ENCODE results near the gene SAFB. TPM values are rescaled to one million over a fixed set of nuclear protein-coding genes. Genes with fewer than 3 reads are reported as not detected.

SAFB gene
- total RNA-seq, 1 donor from 2014 or later: 97.1 TPM

DNA sequence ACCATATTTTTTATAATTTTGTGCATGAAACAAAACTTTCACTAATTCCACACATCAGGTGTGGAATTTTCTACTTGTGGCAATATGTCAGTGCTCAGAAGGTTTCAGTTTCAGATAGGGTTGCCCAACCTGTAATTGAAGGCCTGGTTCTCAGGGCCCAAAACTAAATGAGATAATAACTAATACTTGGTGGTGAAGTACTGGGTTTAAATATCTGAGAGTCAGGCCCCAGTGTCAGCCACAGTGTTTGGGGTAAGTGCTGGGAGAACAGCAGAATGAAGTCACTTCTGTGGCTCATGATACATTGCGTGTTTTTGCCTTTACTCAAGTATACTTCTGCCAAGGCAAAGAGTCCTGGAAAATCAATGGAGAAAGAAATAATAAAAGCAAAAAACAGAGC is 5.6 kb downstream of the SAFB start:
- H3K4me1 Mint-ChIP-seq (ENCODE audit: unreplicated experiment): peaks cover 32% of the 10 kb centered on the region
- DNase-seq (ENCODE audit: extremely low spot score, unreplicated experiment): no peak
- H3K27ac Mint-ChIP-seq (ENCODE audit: unreplicated experiment): no peak overlapping the region
- H3K27me3 Mint-ChIP-seq (ENCODE audit: unreplicated experiment): no peaks in the 10 kb centered on the region
- H3K4me3 Mint-ChIP-seq (ENCODE audit: unreplicated experiment): no peak overlapping the region
- no peaks in the 10 kb centered on the region for H3K9me3 Mint-ChIP-seq (ENCODE audit: unreplicated experiment)
- H3K36me3 Mint-ChIP-seq (ENCODE audit: unreplicated experiment): peaks cover 32% of the 10 kb centered on the region
- TF ChIP-seq, protein P1, sequence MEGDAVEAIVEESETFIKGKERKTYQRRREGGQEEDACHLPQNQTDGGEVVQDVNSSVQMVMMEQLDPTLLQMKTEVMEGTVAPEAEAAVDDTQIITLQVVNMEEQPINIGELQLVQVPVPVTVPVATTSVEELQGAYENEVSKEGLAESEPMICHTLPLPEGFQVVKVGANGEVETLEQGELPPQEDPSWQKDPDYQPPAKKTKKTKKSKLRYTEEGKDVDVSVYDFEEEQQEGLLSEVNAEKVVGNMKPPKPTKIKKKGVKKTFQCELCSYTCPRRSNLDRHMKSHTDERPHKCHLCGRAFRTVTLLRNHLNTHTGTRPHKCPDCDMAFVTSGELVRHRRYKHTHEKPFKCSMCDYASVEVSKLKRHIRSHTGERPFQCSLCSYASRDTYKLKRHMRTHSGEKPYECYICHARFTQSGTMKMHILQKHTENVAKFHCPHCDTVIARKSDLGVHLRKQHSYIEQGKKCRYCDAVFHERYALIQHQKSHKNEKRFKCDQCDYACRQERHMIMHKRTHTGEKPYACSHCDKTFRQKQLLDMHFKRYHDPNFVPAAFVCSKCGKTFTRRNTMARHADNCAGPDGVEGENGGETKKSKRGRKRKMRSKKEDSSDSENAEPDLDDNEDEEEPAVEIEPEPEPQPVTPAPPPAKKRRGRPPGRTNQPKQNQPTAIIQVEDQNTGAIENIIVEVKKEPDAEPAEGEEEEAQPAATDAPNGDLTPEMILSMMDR (IDR thresholded peaks at IDR 0.05): no peak

- H3K27me3 Mint-ChIP-seq (ENCODE audit: unreplicated experiment): no peaks in the 10 kb centered on the region
These were observed 6.1 kb downstream of the SAFB start for GRCh38 chr19:5628919-5629481.

DNA sequence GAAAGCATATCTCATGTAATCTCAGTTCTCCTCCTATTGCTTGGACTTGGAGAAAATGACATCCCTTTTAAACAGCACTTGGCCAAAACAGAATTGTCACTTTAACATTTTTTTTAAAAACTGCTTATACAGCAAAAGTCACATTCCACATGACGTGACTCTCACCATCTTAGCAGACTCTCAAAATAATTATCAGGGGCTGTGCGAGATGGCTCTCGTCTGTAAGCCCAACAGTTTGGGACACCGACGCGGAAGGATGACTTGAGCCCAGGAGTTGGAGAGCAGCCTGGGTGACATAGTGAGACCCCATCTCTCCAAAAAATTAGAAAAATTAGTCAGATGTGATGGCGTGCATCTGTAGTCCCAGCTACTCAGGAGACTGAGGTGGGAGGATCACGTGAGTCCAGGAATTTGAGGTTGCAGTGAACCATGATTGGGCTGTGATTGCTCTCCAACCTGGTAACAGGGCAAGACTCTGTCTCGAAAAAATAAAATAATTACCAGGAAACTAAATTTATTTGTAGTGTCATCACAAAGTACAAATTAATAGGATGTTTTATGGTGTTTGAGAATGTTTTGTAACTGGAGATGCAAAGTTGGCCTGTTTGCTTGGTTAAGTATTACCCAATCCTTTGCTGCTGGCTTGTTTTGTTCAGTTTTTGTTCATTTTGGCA is 8.8 kb downstream of the SAFB start:
- TF ChIP-seq, protein P1 (IDR thresholded peaks at IDR 0.05): no peak
- Mint-ChIP-seq H3K4me3 (ENCODE audit: unreplicated experiment) (no peak overlapping the region), H3K4me1 (ENCODE audit: unreplicated experiment) (peaks cover 9% of the 10 kb centered on the region), H3K36me3 (ENCODE audit: unreplicated experiment) (peaks cover 19% of the 10 kb centered on the region), H3K27me3 (ENCODE audit: unreplicated experiment) (no peaks in the 10 kb centered on the region), H3K9me3 (ENCODE audit: unreplicated experiment) (no peaks in the 10 kb centered on the region), H3K27ac (ENCODE audit: unreplicated experiment) (no peak overlapping the region)
- no peak for DNase-seq (ENCODE audit: extremely low spot score, unreplicated experiment)

More at GRCh38 chr19:5628919-5629481, 6.1 kb downstream of the SAFB start:
- no peaks in the 10 kb centered on the region for H3K9me3 Mint-ChIP-seq (ENCODE audit: unreplicated experiment)
- DNase-seq (ENCODE audit: extremely low spot score, unreplicated experiment): no peak
- H3K27ac Mint-ChIP-seq (ENCODE audit: unreplicated experiment): no peak overlapping the region
- peaks cover 32% of the 10 kb centered on the region for H3K36me3 Mint-ChIP-seq (ENCODE audit: unreplicated experiment)
- H3K4me1 Mint-ChIP-seq (ENCODE audit: unreplicated experiment): peaks cover 32% of the 10 kb centered on the region
- TF ChIP-seq, protein P1 (IDR thresholded peaks at IDR 0.05): no peak
- no peak overlapping the region for H3K4me3 Mint-ChIP-seq (ENCODE audit: unreplicated experiment)

DNA sequence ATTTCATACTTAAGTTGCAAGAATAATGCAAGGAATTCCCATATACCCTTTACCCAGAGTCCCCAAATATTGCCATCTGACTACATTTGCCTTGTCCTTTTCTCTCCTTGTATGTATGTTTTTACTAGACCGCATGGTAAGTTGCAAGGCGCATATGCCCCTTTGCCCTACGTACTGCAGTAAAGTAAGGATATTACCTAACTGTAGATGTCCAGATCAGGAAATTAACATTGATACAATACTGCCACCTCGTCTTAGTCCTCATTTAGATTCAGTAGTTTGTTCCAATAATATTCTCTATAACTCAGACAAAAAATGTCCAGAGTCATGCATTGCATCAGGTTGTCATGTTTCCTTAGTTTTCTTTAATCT is 9.3 kb downstream of the SAFB start:
- TF ChIP-seq, protein P1 (IDR thresholded peaks at IDR 0.05): no peak
- H3K4me1 Mint-ChIP-seq (ENCODE audit: unreplicated experiment): peaks cover 9% of the 10 kb centered on the region
- no peaks in the 10 kb centered on the region for H3K27me3 Mint-ChIP-seq (ENCODE audit: unreplicated experiment)
- no peak overlapping the region for H3K4me3 Mint-ChIP-seq (ENCODE audit: unreplicated experiment)
- H3K9me3 Mint-ChIP-seq (ENCODE audit: unreplicated experiment): no peaks in the 10 kb centered on the region
- no peak for DNase-seq (ENCODE audit: extremely low spot score, unreplicated experiment)
- peaks cover 19% of the 10 kb centered on the region for H3K36me3 Mint-ChIP-seq (ENCODE audit: unreplicated experiment)
- H3K27ac Mint-ChIP-seq (ENCODE audit: unreplicated experiment): no peak overlapping the region

DNA sequence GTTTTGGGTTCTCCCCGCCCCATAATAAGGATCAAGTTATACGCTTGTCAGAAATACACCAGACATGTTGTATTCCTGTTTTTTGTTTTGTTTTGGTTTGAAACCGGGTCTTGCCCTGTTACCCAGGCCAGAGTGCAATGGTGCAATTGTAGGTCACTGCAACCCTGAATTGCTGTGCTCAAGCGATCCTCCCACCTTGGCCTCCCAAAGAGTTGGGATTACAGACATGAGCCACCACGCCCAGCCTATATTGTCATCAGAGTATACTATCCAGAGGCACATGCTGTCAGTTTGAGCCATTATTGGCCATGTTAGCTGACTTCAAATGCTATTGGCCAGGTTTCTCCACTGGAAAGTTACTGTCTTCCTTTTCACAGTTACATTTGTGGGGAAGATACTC is 9.8 kb downstream of the SAFB start:
- no peak for DNase-seq (ENCODE audit: extremely low spot score, unreplicated experiment)
- Mint-ChIP-seq H3K36me3 (ENCODE audit: unreplicated experiment) (peaks cover 16% of the 10 kb centered on the region), H3K4me3 (ENCODE audit: unreplicated experiment) (no peak overlapping the region), H3K27ac (ENCODE audit: unreplicated experiment) (no peak overlapping the region), H3K9me3 (ENCODE audit: unreplicated experiment) (no peaks in the 10 kb centered on the region), H3K27me3 (ENCODE audit: unreplicated experiment) (no peaks in the 10 kb centered on the region), H3K4me1 (ENCODE audit: unreplicated experiment) (peaks cover 9% of the 10 kb centered on the region)
- TF ChIP-seq, protein P1 (IDR thresholded peaks at IDR 0.05): no peak

Measured in osteocyte (in vitro differentiated cells).